ENCODE data around the gene PCNX2. TPM values are rescaled to one million over a fixed set of nuclear protein-coding genes. Genes with fewer than 3 reads are reported as not detected.
"Not testable (repeated sequence)": the region's sequence is repeated elsewhere in the genome, so short reads cannot be mapped to it uniquely, and the experiment has no call there.

PCNX2 gene
- total RNA-seq, 8 experiments from 2014 or later: 3.6 to 40.8 (median 27.9) TPM

- Histone ChIP-seq H3K27ac (no peak overlapping the region), H3K4me3 (no peak overlapping the region), H3K4me1 (replicated peaks in 1 of 2) (peaks cover 0 to 2% of the 10 kb centered on the region in 2 donors)
- ATAC-seq (replicated peaks in 6 of 8): no peak
- 31 to 94% (median 75%) methylated on average over 1 to 3 of the region's 3 CpGs; no CpG with 5 or more reads in 1 of the 10 experiments for WGBS, 10 experiments
- in situ Hi-C loops (cut with MboI; ENCODE audit: low pct_unique_long_range_greater_than_20kb in 2 of 9, low sequenced_read_pairs in 9 of 9, unreplicated experiment in 9 of 9): no loop called here
Observed at GRCh38 chr1:233010146-233010545, 285.4 kb downstream of the PCNX2 start.

- H3K27ac ChIP-seq: no peak overlapping the region
- 81 to 97% (median 93%) methylated on average over 2 to 3 of the region's 3 CpGs; no CpG with 5 or more reads in 5 of the 10 experiments for WGBS, 10 experiments
- H3K4me3 ChIP-seq: no peak overlapping the region
- peaks cover 2% of the 10 kb centered on the region in 2 donors for H3K4me1 ChIP-seq (replicated peaks in 1 of 2)
- peak in 2 of 8 experiments; percentile 8 to 30 for ATAC-seq (replicated peaks in 6 of 8)
- in situ Hi-C loops (cut with MboI; ENCODE audit: low pct_unique_long_range_greater_than_20kb in 2 of 9, low sequenced_read_pairs in 9 of 9, unreplicated experiment in 9 of 9): no loop called here
Observed at GRCh38 chr1:233006541-233006973, 289.0 kb downstream of the PCNX2 start.

GRCh38 chr1:233006108-233006507 lies 289.4 kb downstream of the PCNX2 start:
- no peak overlapping the region for H3K27ac ChIP-seq
- 79 to 96% (median 88%) methylated on average over 1 to 6 of the region's 6 CpGs; no CpG with 5 or more reads in 5 of the 10 experiments for WGBS, 10 experiments
- no peak overlapping the region for H3K4me3 ChIP-seq
- ATAC-seq (replicated peaks in 6 of 8): peak in 1 of 8 experiments; percentile 7
- H3K4me1 ChIP-seq (replicated peaks in 1 of 2): peaks cover 2% of the 10 kb centered on the region in 2 donors
- in situ Hi-C loops (cut with MboI; ENCODE audit: low pct_unique_long_range_greater_than_20kb in 2 of 9, low sequenced_read_pairs in 9 of 9, unreplicated experiment in 9 of 9): no loop called here

GRCh38 chr1:233005703-233006102 lies 289.8 kb downstream of the PCNX2 start:
- 43 to 100% (median 95%) methylated on average over 1 to 8 of the region's 8 CpGs; no CpG with 5 or more reads in 2 of the 10 experiments for WGBS, 10 experiments
- Histone ChIP-seq H3K4me3 (no peak overlapping the region), H3K4me1 (replicated peaks in 1 of 2) (peaks cover 2% of the 10 kb centered on the region in 2 donors), H3K27ac (no peak overlapping the region)
- in situ Hi-C loops (cut with MboI; ENCODE audit: low pct_unique_long_range_greater_than_20kb in 2 of 9, low sequenced_read_pairs in 9 of 9, unreplicated experiment in 9 of 9): no loop called here
- ATAC-seq (replicated peaks in 6 of 8): peak in 4 of 8 experiments; percentile 19 to 85 (median 34)

- in situ Hi-C loops (cut with MboI; ENCODE audit: low pct_unique_long_range_greater_than_20kb in 2 of 9, low sequenced_read_pairs in 9 of 9, unreplicated experiment in 9 of 9): no loop called here
Observed at GRCh38 chr1:233005156-233005555, 290.4 kb downstream of the PCNX2 start.

GRCh38 chr1:233004451-233004850 lies 291.1 kb downstream of the PCNX2 start:
- Histone ChIP-seq H3K4me3 (no peak overlapping the region), H3K27ac (no peak overlapping the region), H3K4me1 (replicated peaks in 1 of 2) (peaks cover 2% of the 10 kb centered on the region in 2 donors)
- 70 to 100% (median 90%) methylated on average over 2 to 8 of the region's 9 CpGs; no CpG with 5 or more reads in 2 of the 10 experiments for WGBS, 10 experiments
- in situ Hi-C loops (cut with MboI; ENCODE audit: low pct_unique_long_range_greater_than_20kb in 2 of 9, low sequenced_read_pairs in 9 of 9, unreplicated experiment in 9 of 9): no loop called here
- peak in 1 of 8 experiments; percentile 34 for ATAC-seq (replicated peaks in 6 of 8)

More at GRCh38 chr1:233005156-233005555, 290.4 kb downstream of the PCNX2 start:
- 65 to 90% (median 78%) methylated on average over 2 to 4 of the region's 5 CpGs; no CpG with 5 or more reads in 6 of the 10 experiments for WGBS, 10 experiments
- ATAC-seq (replicated peaks in 6 of 8): peak in 2 of 8 experiments; percentile 31 to 85
- no peak overlapping the region for H3K27ac ChIP-seq
- H3K4me1 ChIP-seq (replicated peaks in 1 of 2): peaks cover 2% of the 10 kb centered on the region in 2 donors
- H3K4me3 ChIP-seq: no peak overlapping the region

- H3K4me3 ChIP-seq; ATAC-seq (replicated peaks in 6 of 8); in situ Hi-C loops (cut with MboI; ENCODE audit: low pct_unique_long_range_greater_than_20kb in 2 of 9, low sequenced_read_pairs in 9 of 9, unreplicated experiment in 9 of 9); H3K27ac ChIP-seq; H3K4me1 ChIP-seq (replicated peaks in 1 of 2): not testable (repeated sequence)
- WGBS, 10 experiments: 80 to 100% (median 95%) methylated on average over 2 of the region's 5 CpGs; no CpG with 5 or more reads in 6 of the 10 experiments
Observed at GRCh38 chr1:233003638-233004037, 291.9 kb downstream of the PCNX2 start.

- WGBS, 10 experiments: 87 to 100% (median 97%) methylated on average over 1 to 15 of the region's 16 CpGs; no CpG with 5 or more reads in 4 of the 10 experiments
- Histone ChIP-seq H3K27ac (no peak overlapping the region), H3K4me3 (no peak overlapping the region), H3K4me1 (replicated peaks in 1 of 2) (peaks cover 0 to 2% of the 10 kb centered on the region in 2 donors)
- in situ Hi-C loops (cut with MboI; ENCODE audit: low pct_unique_long_range_greater_than_20kb in 2 of 9, low sequenced_read_pairs in 9 of 9, unreplicated experiment in 9 of 9): no loop called here
- ATAC-seq (replicated peaks in 6 of 8): no peak
Observed at GRCh38 chr1:232999956-233000625, 295.4 kb downstream of the PCNX2 start.

GRCh38 chr1:232998646-232999045 lies 296.9 kb downstream of the PCNX2 start:
- in situ Hi-C loops (cut with MboI; ENCODE audit: low pct_unique_long_range_greater_than_20kb in 2 of 9, low sequenced_read_pairs in 9 of 9, unreplicated experiment in 9 of 9): no loop called here
- Histone ChIP-seq H3K4me3 (no peak overlapping the region), H3K4me1 (replicated peaks in 1 of 2) (no peaks in the 10 kb centered on the region), H3K27ac (no peak overlapping the region)
- no peak for ATAC-seq (replicated peaks in 6 of 8)
- 0 to 100% (median 75%) methylated on average over 1 to 3 of the region's 3 CpGs; no CpG with 5 or more reads in 1 of the 10 experiments for WGBS, 10 experiments

GRCh38 chr1:232998138-232998537 lies 297.4 kb downstream of the PCNX2 start:
- Histone ChIP-seq H3K27ac (no peak overlapping the region), H3K4me1 (replicated peaks in 1 of 2) (no peaks in the 10 kb centered on the region), H3K4me3 (no peak overlapping the region)
- ATAC-seq (replicated peaks in 6 of 8): no peak
- in situ Hi-C loops (cut with MboI; ENCODE audit: low pct_unique_long_range_greater_than_20kb in 2 of 9, low sequenced_read_pairs in 9 of 9, unreplicated experiment in 9 of 9): no loop called here
- WGBS, 10 experiments: 89 to 96% (median 91%) methylated on average over 4 to 15 of the region's 15 CpGs; no CpG with 5 or more reads in 4 of the 10 experiments

GRCh38 chr1:232996143-232996542 lies 299.4 kb downstream of the PCNX2 start:
- no peak overlapping the region for H3K4me3 ChIP-seq
- WGBS, 10 experiments: 80% methylated on average over 1 of the region's 2 CpGs; no CpG with 5 or more reads in 9 of the 10 experiments
- in situ Hi-C loops (cut with MboI; ENCODE audit: low pct_unique_long_range_greater_than_20kb in 2 of 9, low sequenced_read_pairs in 9 of 9, unreplicated experiment in 9 of 9): no loop called here

GRCh38 chr1:232995189-232995588 lies 300.3 kb downstream of the PCNX2 start:
- ATAC-seq (replicated peaks in 6 of 8): no peak

More at GRCh38 chr1:232996143-232996542, 299.4 kb downstream of the PCNX2 start:
- H3K27ac ChIP-seq: no peak overlapping the region
- no peaks in the 10 kb centered on the region for H3K4me1 ChIP-seq (replicated peaks in 1 of 2)
- ATAC-seq (replicated peaks in 6 of 8): no peak

GRCh38 chr1:232993555-232993954 lies 302.0 kb downstream of the PCNX2 start:
- in situ Hi-C loops (cut with MboI; ENCODE audit: low pct_unique_long_range_greater_than_20kb in 2 of 9, low sequenced_read_pairs in 9 of 9, unreplicated experiment in 9 of 9): no loop called here
- H3K4me3 ChIP-seq: no peak overlapping the region
- no peaks in the 10 kb centered on the region for H3K4me1 ChIP-seq (replicated peaks in 1 of 2)
- WGBS, 10 experiments: 74 to 100% (median 92%) methylated on average over 1 to 3 of the region's 3 CpGs; no CpG with 5 or more reads in 2 of the 10 experiments
- no peak for ATAC-seq (replicated peaks in 6 of 8)
- no peak overlapping the region for H3K27ac ChIP-seq

More at GRCh38 chr1:232995189-232995588, 300.3 kb downstream of the PCNX2 start:
- H3K27ac ChIP-seq: no peak overlapping the region
- in situ Hi-C loops (cut with MboI; ENCODE audit: low pct_unique_long_range_greater_than_20kb in 2 of 9, low sequenced_read_pairs in 9 of 9, unreplicated experiment in 9 of 9): no loop called here
- no peaks in the 10 kb centered on the region for H3K4me1 ChIP-seq (replicated peaks in 1 of 2)
- 83 to 100% (median 96%) methylated on average over 1 to 2 of the region's 2 CpGs; no CpG with 5 or more reads in 2 of the 10 experiments for WGBS, 10 experiments
- H3K4me3 ChIP-seq: no peak overlapping the region

Data from motor neuron (in vitro differentiated cells).